Measurements from ENCODE around the gene PAMR1.
"Not testable (repeated sequence)": the region's sequence is repeated elsewhere in the genome, so short reads cannot be mapped to it uniquely, and the experiment has no call there.

PAMR1 gene

DNA sequence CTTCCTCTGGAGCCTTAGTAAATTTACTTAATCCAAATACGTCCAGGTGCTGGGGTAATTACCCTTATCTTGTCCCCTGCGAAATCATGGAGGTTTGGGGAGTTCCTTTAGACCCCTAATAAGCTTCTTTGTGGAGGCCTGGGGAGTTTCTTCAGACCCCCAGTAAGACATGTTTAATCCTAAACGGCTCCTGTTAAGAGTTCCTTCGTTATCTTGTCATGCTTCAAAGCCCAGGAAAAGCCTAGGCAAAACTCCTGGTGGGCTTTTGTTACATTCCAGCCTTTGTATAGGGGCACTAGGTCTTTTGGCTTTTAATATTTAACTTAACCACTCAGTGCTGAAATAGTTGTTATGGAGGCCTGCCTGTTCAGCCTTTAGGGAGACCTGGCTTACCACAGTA, 18.1 kb upstream of the PAMR1 start:
- no peak for DNase-seq

DNA sequence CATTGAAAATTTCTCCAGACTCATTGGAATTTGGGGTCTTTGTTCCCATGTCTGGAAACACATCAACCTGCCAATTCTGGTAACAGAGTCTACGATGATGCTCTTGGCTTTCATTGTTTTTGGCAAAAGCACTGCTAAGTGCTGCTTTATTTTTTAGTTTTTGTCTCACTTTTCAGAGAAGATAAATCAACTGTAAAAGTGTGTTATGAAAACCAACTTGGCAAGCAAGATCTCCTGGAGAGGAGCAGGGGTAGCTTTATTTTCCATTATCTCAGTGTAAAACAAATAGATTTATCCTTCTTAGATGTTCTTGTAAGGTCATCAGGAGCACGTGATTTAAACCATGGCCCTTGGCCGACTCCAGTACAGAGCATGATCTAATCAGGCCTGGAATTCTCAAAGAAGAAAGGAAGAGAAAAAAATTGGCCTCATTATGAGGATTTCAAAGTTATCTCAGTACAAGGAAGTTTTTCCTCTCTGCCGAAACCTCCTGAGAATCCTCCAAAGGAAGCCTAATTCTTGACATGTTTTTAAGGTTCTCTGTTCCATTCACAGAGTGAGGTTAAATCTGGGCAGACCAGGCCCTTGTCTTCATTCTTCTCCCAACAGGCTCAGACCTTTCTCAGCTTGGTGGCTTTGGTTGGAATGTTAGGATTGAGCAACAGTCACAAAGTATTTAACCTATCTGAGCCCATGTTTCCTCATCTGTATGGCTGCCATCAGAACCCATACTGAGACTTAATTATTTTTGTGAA, 16.4 kb upstream of the PAMR1 start:
- no peak for DNase-seq

DNA sequence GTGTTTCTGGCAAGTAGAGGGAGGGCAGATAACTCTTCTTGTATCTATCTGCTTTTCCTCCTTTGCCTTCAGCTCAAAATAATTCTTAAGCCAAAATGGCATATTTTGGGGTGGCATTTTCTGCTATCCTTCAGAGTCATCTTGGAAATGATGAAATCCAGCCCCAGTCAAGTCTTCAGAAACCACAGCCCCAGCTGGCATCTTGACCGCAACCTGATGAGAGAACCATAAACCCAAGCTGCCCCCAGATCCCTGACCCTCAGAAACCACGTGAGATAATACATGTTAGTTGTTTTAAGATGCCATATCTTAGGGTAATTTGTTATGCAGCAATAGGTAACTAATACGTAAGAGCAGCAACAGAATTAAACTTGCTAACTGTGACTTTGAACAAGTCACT, 15.1 kb upstream of the PAMR1 start:
- DNase-seq: no peak

DNA sequence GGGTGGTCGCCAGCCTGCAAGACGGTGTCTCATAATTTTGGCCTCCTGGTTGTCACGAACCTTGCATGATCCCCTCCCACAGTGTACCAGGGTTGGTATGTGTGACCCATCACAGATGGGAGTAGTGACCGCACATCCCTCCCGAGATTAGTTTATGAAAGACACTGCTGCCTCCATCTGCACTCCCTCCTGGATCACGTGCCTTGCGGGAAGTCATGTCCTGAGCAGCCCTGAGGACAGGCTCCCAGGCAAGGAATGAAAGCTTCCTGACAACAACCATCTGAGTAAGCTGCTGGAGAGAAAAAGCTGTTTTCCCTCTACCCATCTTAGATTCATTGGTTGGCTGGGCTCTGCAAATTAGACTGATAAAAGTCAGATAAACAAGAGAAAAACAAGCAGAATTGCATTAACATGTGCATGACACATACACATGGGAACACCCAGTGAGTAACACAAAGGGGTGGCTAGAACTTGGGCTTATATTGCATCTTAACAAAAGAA, 14.4 kb upstream of the PAMR1 start:
- DNase-seq: no peak

DNA sequence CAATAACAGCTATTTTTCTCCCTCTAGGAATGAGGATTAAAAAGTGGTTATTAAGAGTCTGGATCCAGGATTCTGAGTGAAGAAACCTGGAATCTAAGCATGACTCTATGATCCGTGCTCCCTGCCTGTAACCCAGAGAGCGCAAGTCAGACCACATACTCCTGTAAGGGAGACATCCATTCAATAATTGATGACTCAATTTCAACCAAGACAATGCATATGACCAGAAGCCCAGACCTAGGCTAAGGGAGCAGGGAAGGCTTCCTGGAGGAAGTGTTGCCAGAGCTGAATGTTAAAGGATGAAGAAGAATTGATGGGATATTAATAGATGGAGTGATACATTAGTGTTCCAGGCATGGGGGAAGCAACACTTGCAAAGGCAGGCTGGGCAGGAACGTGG, 13.8 kb upstream of the PAMR1 start:
- DNase-seq: no peak

DNA sequence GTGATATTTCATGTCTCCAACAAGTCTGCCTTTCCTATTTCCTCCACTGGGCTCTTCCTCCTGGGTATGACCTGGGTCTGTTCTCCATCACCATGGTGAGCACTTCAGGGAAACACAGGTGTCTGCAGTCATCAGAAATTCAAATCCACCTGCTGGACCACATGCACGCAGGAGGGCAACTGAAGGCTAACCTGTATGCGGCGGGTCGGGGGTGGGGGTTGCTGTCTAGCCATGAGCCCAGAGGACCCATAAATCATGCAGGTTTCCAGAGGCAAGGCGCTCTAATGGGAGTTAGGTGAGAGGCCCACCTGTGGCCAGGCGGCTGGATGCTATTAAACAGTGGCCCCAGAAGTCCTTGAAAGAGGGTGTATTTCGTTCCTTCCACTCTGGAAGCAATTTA, 11.1 kb upstream of the PAMR1 start:
- no peak for DNase-seq

DNA sequence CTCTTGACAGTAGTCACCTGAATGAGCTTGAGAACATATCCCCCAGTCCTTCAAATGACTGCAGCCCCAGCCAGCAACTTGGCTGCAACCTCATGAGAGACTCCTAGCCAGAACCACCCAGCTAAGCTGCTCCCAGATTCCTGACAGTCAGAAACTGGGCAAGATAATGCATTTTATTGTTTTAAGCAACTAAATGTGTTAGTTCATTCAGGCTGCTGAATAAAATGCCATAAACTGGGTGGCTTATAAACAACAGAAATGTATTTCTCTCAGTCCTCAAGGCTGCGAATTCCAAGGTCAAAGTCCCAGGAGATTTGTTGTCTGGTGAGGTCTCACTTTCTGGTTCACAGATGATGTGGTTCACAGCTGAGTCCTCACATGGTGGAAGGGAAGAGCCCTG, 5.8 kb upstream of the PAMR1 start:
- no peak for DNase-seq

DNA sequence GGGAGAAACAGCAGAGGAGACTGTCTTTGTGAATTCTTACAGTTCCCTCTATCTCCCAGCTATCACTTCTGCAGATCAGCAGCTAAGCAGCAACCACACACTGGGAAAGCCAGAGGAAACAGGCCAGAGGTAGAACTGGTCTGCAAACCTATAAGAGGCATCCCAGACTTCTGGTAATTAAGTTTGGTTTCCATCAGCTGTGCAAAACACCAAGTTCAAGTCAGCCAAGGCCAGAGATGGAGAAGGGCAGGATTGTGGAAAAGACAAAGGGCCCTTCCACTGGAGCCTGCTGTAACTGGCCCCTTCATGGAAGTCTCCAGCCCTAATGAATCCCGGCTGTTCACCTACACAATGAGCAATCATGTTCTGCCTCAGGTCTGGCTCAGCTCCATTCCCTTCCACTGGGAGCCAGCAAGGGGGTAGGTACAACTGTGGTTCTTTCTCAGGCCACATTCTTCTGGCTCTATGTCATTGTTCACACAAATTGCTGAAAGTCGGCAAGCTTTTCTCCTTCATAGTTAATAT, 4.6 kb upstream of the PAMR1 start:
- no peak for DNase-seq

DNA sequence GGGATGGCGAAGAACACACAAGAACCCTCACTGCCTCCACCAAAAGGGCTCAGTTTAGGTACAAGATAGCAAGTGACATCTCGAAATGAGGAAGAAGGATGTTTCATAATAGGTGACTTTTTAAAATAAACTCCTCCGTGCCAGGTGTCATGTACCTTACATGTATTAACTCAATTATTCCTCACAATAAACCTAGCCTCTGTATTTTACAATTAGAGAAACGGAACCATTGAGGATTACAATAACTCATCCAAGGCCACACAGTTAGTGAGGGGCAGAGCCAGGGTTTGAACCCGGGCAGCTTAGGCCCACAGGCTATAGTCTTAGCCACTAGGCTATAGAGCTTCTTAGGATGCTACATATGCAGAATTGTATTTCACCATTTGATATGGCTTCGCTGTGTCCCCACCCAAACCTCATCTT, 965 bp upstream of the PAMR1 start:
- DNase-seq: peak; percentile 16

DNA sequence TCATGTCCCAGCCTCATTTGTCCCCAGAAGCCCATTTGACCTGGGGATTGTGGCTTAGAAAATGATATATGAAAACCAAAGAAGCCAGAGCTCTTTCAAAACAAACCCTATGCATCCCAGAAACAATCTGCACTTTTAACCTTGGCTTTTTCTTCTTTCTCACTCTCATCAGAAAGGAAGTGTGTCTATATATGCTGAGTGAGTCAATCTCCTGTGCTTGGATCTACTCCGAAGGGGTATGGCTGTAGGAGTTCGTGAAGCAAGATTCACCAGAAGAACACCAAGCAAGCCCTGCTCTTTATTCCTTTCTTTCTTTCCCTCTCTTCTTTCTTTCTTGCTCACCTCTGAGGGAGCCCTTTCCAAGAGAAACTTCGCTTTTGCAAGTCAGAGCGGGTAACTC, 636 bp downstream of the PAMR1 start:
- no peak for DNase-seq

DNA sequence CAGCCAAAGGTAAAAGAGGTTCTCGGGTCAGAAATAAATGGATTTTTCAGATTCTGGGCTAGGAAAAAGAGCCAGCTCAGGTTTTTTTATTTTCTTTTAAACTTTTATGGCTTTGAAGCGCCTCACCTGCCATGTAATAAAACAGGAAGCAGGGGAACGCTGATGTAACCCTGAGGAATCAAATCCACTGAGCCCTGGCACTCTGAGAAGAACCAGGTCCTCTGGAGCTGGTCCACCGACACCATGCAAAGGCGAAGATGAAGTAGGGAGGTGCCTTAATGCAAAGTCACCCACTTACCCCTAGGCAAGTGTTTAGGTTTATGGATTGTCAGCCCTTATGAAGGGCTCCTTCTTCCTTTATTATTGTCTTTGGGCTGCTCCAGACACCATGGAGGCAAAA, 1.6 kb downstream of the PAMR1 start:
- no peak for DNase-seq

DNA sequence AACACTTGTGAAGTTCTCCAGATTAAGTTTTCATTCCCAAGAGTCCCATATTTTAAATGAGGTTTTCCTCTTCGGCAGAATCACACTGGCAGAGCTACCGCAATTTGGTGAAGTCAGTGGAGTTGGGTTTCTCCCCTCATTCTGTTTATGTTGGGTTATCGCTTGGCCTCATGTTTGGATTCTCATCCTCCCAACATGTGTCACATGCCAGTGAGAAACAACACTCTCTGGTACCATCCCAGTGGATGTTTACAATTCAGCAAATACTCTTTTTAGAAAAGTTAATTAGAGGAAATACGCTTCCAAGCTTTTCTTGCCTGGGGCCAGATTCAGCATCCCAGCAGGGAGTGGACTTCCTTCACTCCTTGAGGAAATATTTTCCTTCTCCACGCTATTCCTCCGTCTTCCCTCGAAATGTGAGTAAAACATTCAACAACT, 2.1 kb downstream of the PAMR1 start:
- no peak for DNase-seq

DNA sequence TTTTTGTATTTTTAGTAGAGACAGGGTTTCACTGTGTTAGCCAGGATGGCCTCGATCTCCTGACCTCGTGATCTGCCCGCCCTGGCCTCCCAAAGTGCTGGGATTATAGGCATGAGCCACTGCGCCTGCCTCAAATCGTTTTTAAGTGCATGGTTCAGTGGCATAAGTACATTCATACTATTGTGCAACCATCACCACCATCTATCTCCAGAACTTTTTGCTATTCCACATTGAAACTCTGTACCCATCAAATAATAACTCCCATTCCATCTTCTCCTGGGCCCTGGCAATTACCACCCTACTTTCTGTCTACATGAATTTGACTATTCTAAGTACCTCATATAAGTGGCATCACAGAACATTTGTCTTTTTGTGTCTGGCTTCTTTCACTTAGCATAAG, 3.3 kb downstream of the PAMR1 start:
- not testable (repeated sequence) for DNase-seq

DNA sequence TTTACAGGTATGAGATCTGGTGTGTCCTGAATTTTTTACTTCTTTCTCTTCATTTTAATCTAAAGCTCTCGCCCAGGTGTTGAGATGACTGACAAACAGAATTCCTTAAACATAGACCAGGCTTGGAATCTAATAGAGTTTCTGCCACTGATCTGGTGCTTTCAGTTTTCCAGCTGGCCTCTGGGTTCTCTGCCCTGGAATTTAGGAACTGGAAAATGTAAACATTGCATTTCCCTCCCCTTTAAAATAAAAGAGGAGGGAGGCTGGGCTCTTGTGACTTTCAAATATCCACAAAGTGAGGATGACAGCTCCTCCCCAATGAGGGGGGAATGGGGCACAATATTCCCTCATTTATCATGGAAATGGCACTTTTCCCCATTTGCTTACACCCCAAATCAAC, 5.0 kb downstream of the PAMR1 start:
- no peak for DNase-seq

DNA sequence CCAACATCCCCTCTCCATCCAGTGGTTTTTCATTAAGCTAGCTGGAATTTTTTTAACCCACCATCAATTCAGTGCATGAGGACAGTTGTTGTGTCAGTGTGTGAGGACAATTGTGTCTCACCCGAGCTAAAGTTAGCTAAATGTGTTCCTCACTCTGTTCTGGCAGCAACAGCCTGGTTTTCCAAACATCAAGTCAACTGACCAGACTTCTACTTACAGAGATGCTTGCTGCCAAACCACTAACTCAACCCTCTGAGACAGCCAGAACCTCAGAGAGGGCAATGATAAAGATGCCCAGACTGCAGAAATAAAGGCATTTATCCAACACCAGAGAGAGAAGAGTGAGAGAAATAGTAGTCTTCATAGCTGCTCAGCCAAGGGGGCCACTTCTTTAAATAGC, 6.7 kb downstream of the PAMR1 start:
- DNase-seq: no peak

DNA sequence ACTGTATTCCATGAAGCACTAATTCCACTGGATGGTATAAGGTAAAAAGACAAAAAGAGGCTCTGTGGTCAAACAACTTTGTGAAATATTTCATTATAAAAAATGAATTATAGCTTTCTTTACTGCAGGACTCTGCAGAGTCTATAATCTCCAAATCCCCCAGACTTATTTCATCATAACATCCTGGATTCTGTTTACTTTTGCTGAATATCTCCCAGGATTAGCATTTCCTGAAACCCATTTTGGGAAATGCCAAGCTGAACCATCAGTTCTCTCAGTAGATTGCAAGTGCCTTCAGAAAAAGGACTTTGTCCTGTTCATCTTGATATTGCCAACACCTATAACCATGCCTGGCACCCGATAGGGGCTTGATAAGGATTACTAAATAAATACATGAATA, 7.9 kb downstream of the PAMR1 start:
- no peak for DNase-seq

DNA sequence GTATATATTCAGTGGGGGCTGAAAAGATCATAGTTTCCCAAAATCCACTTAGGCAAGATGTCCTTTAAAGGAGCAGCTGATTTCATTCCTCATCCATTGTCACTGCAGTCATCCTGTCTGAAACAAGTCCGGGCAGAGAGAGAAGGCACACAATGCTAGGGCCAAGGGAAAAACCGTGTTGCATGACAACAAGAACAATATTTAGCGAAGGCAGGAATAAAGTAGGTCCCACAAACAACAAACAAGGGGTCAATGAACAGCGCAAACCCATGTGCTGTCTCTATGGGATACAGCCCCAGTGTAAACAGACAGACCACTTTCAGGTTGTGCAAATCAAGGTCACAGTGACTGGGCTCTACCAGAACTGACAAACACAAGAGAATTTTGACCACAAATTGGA, 9.0 kb downstream of the PAMR1 start:
- DNase-seq: no peak

DNA sequence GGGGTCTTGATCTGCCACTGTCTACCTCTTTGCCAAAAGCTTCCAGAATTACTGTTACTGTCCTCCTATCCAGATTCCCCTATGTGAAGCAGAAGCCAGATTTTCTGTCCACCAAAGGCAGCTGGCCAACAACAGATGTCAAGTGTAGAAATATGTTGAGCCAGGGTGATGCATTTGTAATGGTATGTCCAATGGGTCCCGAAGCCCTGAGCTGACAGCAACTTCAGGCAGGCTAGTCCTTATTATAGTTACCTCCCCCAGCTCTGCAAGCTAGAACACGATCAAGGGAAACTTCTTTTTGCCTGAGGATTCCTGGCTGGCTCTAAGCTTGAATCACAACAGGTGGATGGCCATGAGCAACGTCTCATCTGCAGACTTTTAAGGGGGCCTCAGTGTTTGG, 10.2 kb downstream of the PAMR1 start:
- no peak for DNase-seq

DNA sequence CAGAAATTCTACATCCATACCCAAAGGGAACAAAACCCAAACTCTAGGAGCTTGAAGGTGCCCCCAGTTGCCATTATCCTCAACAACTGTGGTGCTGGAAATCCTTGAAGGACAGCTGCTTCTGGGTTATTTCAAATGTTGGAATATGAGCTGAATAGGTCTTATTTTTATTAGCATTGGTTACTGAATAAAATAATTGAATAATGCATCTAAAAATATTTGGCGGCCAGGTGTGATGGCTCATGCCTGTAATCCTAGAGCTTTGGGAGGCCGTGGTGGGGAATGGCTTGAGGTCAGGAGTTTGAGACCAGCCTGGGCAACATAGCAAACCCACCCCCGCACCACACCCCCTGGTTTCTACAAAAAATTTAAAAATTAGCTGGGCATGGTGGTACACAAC, 10.9 kb downstream of the PAMR1 start:
- no peak for DNase-seq

DNA sequence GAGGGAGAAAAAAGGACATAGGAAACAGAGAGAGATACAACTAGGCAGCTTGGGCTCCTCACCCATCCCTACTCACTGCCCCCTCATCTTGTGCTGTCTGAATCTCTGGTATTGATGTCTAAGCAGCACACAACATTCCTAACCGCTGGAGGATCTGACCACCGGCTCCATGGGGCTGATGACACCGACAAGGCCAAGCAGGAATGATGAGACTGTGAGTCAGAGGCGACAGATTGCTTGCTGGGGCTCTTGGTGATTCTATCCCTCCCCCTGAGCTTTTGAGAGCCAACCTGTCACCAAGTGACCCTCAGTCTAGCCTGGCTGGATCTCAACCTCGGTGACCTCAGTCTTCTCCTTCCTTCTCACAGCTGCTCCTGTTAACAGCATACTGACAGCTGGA, 13.8 kb downstream of the PAMR1 start:
- no peak for DNase-seq

DNA sequence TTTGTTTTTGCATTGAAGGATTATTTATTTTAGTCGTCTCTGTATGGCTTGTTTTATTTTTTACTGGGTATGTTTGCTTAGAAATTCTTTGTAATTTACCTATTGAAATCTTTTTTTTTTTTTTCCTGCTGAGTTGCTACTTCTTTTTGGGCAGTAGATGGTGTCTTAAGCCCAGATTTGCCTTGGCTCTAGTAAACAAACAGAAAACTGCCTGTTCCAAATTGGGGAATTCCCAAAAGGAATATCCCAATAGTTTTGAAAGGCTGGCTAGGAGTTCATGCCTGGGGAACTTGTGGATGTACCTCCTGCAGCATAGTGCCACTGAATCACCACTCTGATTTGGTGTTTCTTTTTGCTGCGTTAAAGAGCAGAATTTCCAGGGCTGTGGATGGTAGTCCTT, 17.7 kb downstream of the PAMR1 start:
- DNase-seq: no peak

DNA sequence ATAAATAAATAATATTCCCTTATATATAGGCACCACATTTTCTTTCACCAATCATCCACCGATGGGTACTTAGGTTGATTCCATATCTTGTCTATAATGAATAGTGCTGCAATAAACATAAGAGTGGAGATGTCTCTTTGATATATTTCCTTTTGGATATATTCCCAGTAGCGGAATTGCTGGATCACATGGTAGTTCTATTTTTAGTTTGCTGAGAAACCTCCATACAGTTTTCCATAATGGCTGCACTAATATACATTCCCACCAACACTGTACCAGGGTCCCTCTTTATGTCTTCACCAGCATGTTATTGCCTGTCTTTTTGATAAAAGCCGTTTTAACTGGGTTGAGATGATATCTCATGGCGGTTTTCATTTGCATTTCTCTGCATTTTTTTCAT, 23.6 kb downstream of the PAMR1 start:
- no peak for DNase-seq

DNA sequence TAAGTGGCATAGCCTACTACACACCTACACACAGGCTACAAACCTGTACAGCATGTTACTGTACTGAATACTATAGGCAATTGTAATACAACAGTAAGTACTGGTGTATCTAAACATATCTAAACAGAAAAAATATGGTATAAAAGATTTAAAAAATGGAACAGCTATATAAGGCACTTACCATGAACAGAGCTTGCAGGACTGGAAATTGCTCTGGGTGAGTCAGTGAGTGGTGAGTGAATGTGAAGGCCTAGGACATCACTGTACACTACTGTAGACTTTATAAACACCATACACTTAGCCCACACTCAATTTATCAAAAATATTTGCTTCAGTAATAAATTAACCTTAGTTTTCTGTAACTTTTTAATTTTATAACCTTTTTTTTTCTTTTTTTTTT, 24.7 kb downstream of the PAMR1 start:
- DNase-seq: no peak

DNA sequence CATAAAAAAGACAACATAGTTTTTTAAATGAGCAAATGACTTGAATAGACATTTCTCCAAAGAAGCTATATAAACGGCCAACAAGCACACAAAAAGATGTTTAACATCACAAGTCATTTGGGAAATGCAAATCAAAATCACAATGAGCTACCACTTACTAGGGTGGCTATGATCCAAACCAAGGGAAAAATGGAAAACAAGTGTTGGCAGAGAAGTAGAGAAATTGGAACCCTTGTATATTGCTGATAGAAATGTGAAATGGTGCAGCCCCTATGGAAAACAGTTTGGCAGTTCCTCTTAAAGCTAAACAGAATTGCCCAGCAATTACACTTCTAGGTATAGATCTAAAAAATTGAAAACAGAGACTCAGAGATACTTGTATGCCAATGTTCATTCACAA, 29.0 kb downstream of the PAMR1 start:
- DNase-seq: no peak

DNA sequence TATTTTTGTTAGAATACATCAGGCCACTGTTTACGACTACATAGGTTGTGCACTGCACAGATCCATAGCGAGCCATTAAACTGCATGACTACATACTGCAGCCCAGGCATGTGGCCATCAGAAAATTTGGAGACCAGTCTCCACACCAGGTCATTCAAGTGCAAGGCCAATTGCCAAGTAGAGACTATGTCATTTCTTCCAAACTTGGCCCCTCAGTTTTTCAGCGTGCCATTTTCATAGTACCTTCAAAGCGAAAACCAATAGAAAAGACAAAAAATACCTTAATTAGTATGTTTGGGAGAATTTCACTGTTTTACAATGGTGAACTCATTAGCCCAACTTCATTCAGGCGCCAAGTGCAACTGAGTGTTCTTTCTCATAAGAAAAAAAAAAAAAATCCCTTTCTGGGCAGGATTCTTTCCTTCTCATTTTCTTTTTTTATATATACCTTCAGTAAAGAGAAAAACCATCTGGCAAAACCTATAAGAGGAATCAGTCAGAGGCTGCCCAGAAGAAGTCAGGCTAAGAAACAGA, 30.4 kb downstream of the PAMR1 start:
- DNase-seq: no peak

Data from activated CD4-positive, alpha-beta T cell treated with anti-CD3 and anti-CD28 coated beads, Interleukin-10, Interleukin-2, amounts not matched to agents 100 ng/mL and 50 ng/mL, durations not matched to agents 16 hours and 8 hours (primary cell).